HG03064 (cell line): ENCODE results near the gene GNG7.

Source experiments
- ATAC-seq: cut with Tn5 transposase; IDR thresholded peaks from one replicate; pipeline ENCODE4 v1.9.1; 2021; ENCODE audit warnings: low read depth; ENCODE audit not compliant: unreplicated experiment

GNG7 gene

DNA sequence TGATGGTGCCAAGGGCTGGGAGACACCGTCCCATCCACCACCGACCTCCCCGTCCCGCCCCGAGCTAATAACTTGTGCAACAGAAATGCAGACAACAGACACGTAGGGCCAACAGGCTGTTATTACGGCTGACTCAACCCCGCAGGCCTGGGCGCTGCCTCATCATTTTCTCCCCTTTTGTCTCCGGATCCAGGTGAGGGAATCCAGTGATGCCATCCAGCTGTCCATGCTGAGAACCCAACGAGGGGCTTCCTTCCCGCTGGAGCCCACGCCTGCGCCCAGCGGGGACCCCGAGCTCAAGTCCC lies 25.1 kb upstream of the GNG7 start:
- no peak for ATAC-seq

DNA sequence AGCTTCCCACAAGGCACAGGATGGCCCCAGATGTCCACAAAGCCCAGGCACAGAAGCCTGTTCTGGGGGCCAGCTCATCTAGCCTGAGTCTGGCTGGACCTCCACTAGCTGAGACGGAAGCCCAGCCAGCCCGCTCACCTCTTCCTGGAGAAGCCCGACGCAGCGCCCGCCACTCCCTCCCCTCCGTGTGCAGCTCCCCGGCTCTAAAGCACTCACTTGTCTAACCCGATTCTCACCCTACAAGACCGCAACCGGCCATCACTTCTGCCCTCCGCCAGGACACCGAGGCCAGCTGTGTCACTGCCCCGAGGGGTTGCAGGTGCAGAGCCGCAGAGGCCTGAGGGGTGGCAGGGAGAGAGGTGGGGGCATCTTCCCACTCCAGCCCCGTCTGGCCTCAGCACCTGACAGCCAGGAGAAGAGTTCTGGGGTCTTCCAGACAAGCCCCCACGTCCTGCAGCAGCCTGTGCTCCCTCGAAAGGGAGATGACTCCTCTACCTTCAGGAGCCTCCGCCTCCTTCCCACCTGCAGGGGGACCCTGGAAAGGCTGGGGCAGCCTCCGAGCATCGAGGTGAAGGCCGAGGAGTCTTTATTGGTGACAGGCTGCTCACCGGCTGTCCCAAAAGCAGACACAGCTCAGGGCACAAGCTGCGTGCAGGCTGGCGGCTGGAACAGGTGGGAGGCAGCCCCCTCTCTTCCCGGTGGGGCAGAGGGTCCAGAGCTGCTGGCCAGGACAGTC lies 24.6 kb upstream of the GNG7 start:
- no peak for ATAC-seq

DNA sequence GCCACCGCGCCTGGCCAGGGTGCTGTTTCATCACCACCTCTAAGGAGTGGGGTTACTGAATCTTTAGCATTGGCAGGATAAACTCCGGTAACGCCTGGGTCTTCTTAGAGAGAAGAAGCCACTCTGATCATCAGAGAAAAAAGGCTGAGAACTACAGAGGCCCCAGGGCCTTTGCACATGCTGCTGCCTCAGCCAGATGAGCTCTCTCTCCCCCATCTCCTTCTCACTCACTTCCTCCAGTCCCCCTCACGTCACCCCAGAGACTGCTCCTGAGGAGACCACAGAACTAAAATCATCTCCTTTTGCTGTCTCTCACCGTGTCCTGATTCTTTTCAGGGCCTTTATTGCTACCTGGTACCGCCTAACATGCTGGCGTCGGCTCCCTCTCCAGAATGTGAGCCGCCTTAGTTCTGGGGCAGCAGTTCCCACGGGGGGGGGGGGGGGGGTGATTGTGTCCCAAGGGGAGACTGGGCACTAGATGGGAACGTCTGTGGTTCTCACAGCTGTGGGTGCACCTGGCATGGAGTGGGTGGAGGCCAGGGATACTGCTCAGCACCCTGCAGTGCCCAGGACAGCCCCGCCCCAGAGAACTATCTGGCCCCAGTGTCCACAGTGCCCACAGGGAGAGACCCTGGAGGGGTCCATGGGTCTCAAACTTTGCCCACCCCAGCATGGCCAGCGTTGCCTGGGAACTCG lies 23.8 kb upstream of the GNG7 start:
- no peak for ATAC-seq

- ATAC-seq = no peak
These were observed 21.7 kb upstream of the GNG7 start for GRCh38 chr19:2724148-2724557.

DNA sequence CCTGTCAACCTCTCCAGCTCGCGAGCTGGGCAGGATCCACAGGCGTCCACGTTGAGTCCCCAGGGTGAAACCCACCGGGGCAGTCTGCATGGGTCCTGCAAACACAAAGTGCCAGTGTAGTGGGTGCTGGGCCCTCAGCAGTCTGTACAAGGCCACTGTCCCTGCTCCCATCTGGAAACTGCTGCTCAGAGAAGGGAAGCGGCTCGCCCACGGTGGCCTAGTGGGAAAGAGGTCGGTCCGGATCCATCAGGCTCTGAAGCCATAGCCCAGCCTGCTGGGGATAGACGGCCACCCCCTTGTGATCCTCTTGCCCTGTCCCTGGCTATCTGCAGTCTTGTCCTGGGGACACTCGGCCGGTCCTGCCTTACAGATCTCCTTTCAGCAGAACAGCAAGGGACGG lies 21.3 kb upstream of the GNG7 start:
- ATAC-seq = no peak

DNA sequence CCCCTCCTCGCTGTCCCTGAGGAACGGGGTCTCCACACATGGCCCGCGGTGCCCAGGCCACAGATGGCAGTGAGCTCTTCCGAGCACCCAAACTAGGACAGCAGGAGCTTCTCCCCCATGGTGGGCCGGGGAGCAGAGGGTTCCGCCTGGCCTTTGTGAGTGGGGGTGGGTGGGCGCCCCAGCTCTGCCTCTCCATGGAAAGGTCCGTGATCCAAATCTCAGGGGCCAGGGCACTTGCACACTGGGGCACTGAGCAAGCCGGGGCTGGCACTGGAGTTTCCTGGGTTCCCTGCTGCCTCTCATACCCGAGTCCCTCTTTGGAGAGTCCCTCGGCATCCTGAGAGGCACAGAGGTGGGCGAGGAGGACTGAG lies 20.8 kb upstream of the GNG7 start:
- ATAC-seq = no peak

DNA sequence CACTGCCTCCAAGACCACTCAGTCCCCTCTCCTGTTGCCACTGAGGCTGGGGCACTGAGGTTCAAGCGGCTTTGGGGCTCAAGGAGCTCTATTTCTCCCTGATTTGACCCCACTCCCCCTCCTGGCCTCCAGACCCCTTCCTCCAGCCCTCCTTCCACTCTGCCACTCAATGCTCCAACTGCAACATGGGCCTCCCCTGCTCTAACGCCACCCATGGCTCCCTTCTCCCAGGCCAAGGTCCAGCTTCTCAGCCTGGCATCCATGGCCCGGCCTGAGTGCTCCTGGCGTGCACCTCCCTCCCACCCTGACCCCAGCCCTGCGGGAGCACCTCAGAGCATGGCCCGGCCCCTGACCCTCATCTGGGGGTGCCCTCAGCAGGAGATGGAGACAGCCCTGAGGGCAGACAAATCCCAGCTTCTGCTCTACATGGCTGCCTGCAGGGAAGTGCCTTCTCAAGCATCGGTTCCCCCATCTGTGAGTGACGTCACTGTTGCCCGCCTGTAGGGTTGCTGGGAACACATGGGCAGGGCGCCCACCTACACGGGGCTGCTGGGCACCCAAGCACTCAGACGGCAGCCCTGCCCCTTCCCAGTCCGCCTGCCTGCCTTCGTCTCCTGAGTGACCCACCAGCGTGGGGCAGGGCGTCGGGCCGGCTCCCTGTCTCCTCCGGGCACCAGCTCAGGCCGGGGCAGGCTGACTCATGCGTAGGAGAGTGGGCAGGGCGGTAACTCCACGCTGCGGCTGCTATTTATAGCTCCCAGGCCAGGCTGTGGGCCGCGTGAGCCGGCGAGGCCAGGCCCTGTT lies 20.2 kb upstream of the GNG7 start:
- no peak for ATAC-seq

DNA sequence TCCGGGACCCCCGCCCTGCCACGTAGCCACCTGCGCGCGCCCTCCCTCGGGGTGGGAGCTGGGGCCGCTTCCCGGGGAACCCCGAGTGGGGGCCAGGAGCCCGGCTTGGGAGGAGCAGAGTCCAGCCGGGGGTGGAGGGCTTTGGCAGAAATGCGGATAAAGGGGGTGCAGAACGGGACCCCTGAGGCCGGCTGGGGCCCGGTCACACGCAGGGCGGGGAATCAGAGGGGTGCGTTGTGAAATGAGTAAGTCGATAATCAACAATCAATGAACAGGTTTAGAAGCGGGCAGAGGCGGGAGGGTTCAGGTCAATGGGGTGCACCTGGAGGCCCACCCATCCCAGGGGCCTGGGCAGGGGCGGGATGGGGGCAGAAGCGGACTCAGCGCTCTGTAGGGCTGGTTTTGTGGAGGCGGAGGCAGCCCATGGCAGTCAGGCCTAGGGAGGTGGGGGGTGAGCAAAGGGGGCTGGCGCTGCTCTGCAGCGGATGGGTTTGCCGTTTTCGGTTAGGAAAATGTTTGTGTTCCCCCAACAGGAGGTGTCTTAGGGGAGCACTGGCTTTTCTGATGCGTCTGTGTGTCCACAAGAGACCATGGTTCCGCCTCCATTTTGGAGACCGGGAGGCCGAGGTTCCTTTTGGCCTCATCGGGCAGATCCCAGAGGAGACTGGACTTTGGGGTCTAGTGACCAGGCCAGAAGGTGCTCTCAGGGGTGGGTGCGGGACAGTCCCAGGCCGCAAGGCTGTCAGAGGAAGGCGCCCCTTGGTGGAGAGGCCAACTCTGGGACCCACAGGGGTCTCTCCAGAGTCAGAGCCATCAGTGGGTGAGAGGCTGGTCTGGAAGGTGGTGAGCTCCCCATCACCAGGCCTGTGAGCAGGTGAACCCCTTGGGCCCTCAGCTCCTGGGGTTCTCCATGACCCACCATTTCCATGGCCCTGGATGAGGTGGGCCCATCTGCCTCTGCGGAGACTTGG lies 19.4 kb upstream of the GNG7 start:
- no peak for ATAC-seq

- ATAC-seq = no peak
These were observed 18.5 kb upstream of the GNG7 start, which contains the start of gene DIRAS1 for GRCh38 chr19:2720777-2721569. TSS of gene DIRAS1 (minus strand) at chr19:2721372. CDS start at chr19:2717806, 3,566 bp downstream.

- ATAC-seq = no peak
These were observed 17.7 kb upstream of the GNG7 start for GRCh38 chr19:2719920-2720776.

DNA sequence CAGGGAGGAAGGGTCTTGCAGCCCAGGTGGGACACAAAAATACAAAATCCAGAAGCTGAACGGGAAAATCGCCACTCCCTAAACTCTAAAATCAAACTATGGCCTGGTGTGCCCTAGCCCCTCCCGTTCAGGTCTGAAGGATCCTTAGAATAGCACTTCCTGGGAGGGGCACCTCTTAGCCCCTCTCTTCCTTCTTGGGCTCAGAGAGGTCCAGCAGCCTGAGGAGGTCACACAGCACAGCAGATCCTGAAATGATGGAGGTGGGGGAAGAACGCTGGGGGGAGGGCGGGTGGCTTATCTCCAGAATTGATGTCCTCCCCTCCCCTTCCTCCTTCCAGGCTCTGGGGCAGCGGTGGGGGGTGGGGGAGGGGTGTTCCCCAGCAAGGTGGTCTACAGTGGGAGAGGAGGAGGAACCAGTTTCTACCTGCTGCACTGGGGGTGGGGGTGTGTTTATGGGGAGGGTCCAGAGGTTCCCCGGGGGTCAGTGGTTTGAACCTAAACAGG lies 16.8 kb upstream of the GNG7 start:
- ATAC-seq = no peak

- ATAC-seq = no peak
These were observed 15.4 kb upstream of the GNG7 start for GRCh38 chr19:2717638-2718541.

GRCh38 chr19:2716722-2717637 lies 14.5 kb upstream of the GNG7 start:
- no peak for ATAC-seq

GRCh38 chr19:2716275-2716650 lies 13.8 kb upstream of the GNG7 start:
- ATAC-seq = no peak

GRCh38 chr19:2715470-2716274 lies 13.2 kb upstream of the GNG7 start:
- no peak for ATAC-seq
